Measurements from ENCODE around the gene EEFSEC. TPM values are rescaled to one million over a fixed set of nuclear protein-coding genes. Genes with fewer than 3 reads are reported as not detected.

Gene EEFSEC
- total RNA-seq, 1 experiment from 2014 or later = 15.4 TPM

DNA sequence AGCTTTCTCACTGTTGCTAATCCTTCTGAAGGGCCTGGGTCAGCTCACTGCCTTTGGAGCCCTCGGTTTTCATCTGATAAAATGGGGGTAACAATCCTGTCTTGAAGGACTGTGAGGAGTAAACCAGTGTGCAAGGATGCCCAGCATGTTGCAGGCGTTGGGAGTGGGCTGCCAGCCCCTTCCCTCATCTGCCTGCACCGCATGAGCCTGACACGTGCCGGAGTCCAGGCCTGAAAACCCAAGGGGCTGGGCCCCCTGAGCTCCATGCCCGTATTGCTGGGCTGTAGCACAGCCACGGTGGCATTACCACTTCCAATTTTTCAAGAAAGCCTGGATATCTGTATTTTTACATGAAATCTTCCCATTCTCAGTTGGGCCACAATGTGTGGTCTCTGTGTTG, 215.3 kb downstream of the EEFSEC start:
- no peaks in the 10 kb centered on the region for H3K27me3 ChIP-seq (ENCODE audit: control insufficient read depth, insufficient read depth, low read length)
- ChIA-PET POLR2A (no interaction called here), CTCF (no interaction called here)
- ATAC-seq (no peak), DNase-seq (ENCODE audit: low read depth, low spot score) (no peak)
- no peak overlapping the region for H3K4me3 ChIP-seq (ENCODE audit: low read depth in 2 of 2, low read length in 2 of 2)
- in situ Hi-C loops (cut with HindIII; ENCODE audit: low pct_unique_long_range_greater_than_20kb, low sequenced_read_pairs) (no loop called here), intact Hi-C loops (cut with micrococcal nuclease; ENCODE audit: unreplicated experiment) (no loop called here)
- BruUV-seq (replicated peaks) = no TSS peak
- no peak overlapping the region for H3K27ac ChIP-seq (ENCODE audit: low read length)
- no peaks in the 10 kb centered on the region for H3K4me1 ChIP-seq (ENCODE audit: control insufficient read depth, insufficient read depth, low read length)
- H3K9me3 ChIP-seq (ENCODE audit: control insufficient read depth, insufficient read depth, low read depth, low read length) = no peaks in the 10 kb centered on the region
- no peaks in the 10 kb centered on the region for H3K36me3 ChIP-seq (ENCODE audit: control insufficient read depth, insufficient read depth, low read length)
- TF ChIP-seq POLR2AphosphoS5 (IDR thresholded peaks at IDR 0.05; ENCODE audit: low read depth, low read length) (no peak), TCF7L2 (IDR thresholded peaks at IDR 0.05; ENCODE audit: low read depth, low read length) (no peak)
- TF ChIP-seq, protein P1, sequence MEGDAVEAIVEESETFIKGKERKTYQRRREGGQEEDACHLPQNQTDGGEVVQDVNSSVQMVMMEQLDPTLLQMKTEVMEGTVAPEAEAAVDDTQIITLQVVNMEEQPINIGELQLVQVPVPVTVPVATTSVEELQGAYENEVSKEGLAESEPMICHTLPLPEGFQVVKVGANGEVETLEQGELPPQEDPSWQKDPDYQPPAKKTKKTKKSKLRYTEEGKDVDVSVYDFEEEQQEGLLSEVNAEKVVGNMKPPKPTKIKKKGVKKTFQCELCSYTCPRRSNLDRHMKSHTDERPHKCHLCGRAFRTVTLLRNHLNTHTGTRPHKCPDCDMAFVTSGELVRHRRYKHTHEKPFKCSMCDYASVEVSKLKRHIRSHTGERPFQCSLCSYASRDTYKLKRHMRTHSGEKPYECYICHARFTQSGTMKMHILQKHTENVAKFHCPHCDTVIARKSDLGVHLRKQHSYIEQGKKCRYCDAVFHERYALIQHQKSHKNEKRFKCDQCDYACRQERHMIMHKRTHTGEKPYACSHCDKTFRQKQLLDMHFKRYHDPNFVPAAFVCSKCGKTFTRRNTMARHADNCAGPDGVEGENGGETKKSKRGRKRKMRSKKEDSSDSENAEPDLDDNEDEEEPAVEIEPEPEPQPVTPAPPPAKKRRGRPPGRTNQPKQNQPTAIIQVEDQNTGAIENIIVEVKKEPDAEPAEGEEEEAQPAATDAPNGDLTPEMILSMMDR (IDR thresholded peaks at IDR 0.05) = no peak
- TF ChIP-seq, protein P2, sequence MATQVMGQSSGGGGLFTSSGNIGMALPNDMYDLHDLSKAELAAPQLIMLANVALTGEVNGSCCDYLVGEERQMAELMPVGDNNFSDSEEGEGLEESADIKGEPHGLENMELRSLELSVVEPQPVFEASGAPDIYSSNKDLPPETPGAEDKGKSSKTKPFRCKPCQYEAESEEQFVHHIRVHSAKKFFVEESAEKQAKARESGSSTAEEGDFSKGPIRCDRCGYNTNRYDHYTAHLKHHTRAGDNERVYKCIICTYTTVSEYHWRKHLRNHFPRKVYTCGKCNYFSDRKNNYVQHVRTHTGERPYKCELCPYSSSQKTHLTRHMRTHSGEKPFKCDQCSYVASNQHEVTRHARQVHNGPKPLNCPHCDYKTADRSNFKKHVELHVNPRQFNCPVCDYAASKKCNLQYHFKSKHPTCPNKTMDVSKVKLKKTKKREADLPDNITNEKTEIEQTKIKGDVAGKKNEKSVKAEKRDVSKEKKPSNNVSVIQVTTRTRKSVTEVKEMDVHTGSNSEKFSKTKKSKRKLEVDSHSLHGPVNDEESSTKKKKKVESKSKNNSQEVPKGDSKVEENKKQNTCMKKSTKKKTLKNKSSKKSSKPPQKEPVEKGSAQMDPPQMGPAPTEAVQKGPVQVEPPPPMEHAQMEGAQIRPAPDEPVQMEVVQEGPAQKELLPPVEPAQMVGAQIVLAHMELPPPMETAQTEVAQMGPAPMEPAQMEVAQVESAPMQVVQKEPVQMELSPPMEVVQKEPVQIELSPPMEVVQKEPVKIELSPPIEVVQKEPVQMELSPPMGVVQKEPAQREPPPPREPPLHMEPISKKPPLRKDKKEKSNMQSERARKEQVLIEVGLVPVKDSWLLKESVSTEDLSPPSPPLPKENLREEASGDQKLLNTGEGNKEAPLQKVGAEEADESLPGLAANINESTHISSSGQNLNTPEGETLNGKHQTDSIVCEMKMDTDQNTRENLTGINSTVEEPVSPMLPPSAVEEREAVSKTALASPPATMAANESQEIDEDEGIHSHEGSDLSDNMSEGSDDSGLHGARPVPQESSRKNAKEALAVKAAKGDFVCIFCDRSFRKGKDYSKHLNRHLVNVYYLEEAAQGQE (IDR thresholded peaks at IDR 0.05; ENCODE audit: insufficient read depth in 1 of 2, low read depth in 2 of 2, low read length in 1 of 2) = no peak

DNA sequence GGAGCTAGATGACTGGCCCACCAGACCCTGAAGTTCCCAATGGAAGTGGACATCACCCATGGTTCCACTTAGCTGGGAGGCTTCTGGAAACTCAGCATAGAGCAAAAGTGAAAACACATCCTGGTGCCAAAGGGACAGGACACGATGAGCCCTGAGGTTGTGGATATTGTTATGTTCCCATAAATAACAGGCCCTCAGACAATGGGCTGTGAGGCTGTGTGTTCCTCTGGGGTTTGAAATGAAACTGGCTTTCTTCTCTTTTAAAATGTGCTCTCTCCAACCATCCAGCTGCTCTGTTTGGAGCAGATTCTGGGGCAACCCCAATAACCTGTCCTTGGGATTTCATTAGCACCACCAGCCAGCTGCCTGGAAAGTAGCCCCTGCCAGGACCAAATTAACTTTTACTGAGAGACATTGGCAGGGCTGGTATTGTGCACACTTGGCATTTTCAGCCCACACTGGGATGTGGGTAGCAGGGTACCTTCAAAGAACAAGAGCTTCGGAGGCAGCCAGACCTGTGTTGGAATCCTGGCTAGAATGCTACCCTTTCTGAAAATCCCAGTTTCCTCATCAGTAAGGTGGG, 215.9 kb downstream of the EEFSEC start:
- BruUV-seq (replicated peaks) = no TSS peak
- H3K27me3 ChIP-seq (ENCODE audit: control insufficient read depth, insufficient read depth, low read length) = no peaks in the 10 kb centered on the region
- H3K9me3 ChIP-seq (ENCODE audit: control insufficient read depth, insufficient read depth, low read depth, low read length) = no peaks in the 10 kb centered on the region
- intact Hi-C loops (cut with micrococcal nuclease; ENCODE audit: unreplicated experiment) = no loop called here
- DNase-seq (ENCODE audit: low read depth, low spot score) (no peak), ATAC-seq (no peak)
- H3K4me1 ChIP-seq (ENCODE audit: control insufficient read depth, insufficient read depth, low read length) = no peaks in the 10 kb centered on the region
- no peak overlapping the region for H3K4me3 ChIP-seq (ENCODE audit: low read depth in 2 of 2, low read length in 2 of 2)
- in situ Hi-C loops (cut with HindIII; ENCODE audit: low pct_unique_long_range_greater_than_20kb, low sequenced_read_pairs) = no loop called here
- H3K27ac ChIP-seq (ENCODE audit: low read length) = no peak overlapping the region
- H3K36me3 ChIP-seq (ENCODE audit: control insufficient read depth, insufficient read depth, low read length) = no peaks in the 10 kb centered on the region
- TF ChIP-seq POLR2AphosphoS5 (IDR thresholded peaks at IDR 0.05; ENCODE audit: low read depth, low read length) = no peak
- TF ChIP-seq, protein P2 (IDR thresholded peaks at IDR 0.05; ENCODE audit: insufficient read depth in 1 of 2, low read depth in 2 of 2, low read length in 1 of 2) = no peak
- POLR2A ChIA-PET = no interaction called here
- CTCF ChIA-PET = interaction anchor here (0.7 kb wide), 1 partner anchor 56 kb away, joined by 4 read pairs; no protein-coding TSS in a partner anchor

Measured in Panc1 (cell line).